ENCODE results near the gene PRAME.
"Not testable (repeated sequence)": the region's sequence is repeated elsewhere in the genome, so short reads cannot be mapped to it uniquely, and the experiment has no call there.

The PRAME gene

GRCh38 chr22:22521631-22522030 lies 37.4 kb downstream of the PRAME start:
- peak; percentile 61 for FAIRE-seq
- DNase-seq (ENCODE audit: low spot score): no peak

GRCh38 chr22:22520667-22521602 lies 38.1 kb downstream of the PRAME start:
- FAIRE-seq (no peak), DNase-seq (ENCODE audit: low spot score) (peak; percentile 26)

- peak; percentile 48 for DNase-seq (ENCODE audit: low spot score)
Measured at GRCh38 chr22:22520020-22520656, 38.9 kb downstream of the PRAME start, which contains the start of gene ZNF280A. ZNF280A (minus strand) TSS chr22:22520270; CDS start chr22:22515630, 4,640 bp downstream.

GRCh38 chr22:22519591-22519990 lies 39.5 kb downstream of the PRAME start:
- FAIRE-seq: no peak
- DNase-seq (ENCODE audit: low spot score): no peak

More at GRCh38 chr22:22520020-22520656, 38.9 kb downstream of the PRAME start, which contains the start of gene ZNF280A:
- FAIRE-seq: no peak

GRCh38 chr22:22516992-22517391 lies 42.1 kb downstream of the PRAME start:
- DNase-seq (ENCODE audit: low spot score) (no peak), FAIRE-seq (no peak)

- peak; percentile 92 for FAIRE-seq
- DNase-seq (ENCODE audit: low spot score): no peak
Measured at GRCh38 chr22:22515890-22516289, 43.2 kb downstream of the PRAME start.

- FAIRE-seq: peak; percentile 61
- not testable (repeated sequence) for DNase-seq (ENCODE audit: low spot score)
Measured at GRCh38 chr22:22514431-22514830, 44.6 kb downstream of the PRAME start.

GRCh38 chr22:22513619-22514018 lies 45.4 kb downstream of the PRAME start:
- DNase-seq (ENCODE audit: low spot score): no peak
- FAIRE-seq: no peak

GRCh38 chr22:22512951-22513350 lies 46.1 kb downstream of the PRAME start:
- no peak for DNase-seq (ENCODE audit: low spot score)
- no peak for FAIRE-seq

GRCh38 chr22:22510833-22511232 lies 48.2 kb downstream of the PRAME start:
- not testable (repeated sequence) for DNase-seq (ENCODE audit: low spot score); FAIRE-seq

- peak; percentile 23 for FAIRE-seq
- not testable (repeated sequence) for DNase-seq (ENCODE audit: low spot score)
Measured at GRCh38 chr22:22509912-22510311, 49.2 kb downstream of the PRAME start.

- peak; percentile 99 for FAIRE-seq
- DNase-seq (ENCODE audit: low spot score): peak; percentile 98
Measured at GRCh38 chr22:22508274-22509176, 50.5 kb downstream of the PRAME start, which contains the start of gene ZNF280B. ZNF280B (minus strand) TSS chr22:22508742; CDS start chr22:22489398, 19,344 bp downstream.

GRCh38 chr22:22507743-22508273 lies 51.3 kb downstream of the PRAME start:
- FAIRE-seq (no peak), DNase-seq (ENCODE audit: low spot score) (no peak)

- FAIRE-seq (no peak), DNase-seq (ENCODE audit: low spot score) (no peak)
Measured at GRCh38 chr22:22506736-22507135, 52.3 kb downstream of the PRAME start.

GRCh38 chr22:22498267-22498666 lies 60.8 kb downstream of the PRAME start:
- FAIRE-seq: no peak
- no peak for DNase-seq (ENCODE audit: low spot score)
